HT-29 (cell line): ENCODE measurements around the gene PRKAR1B. TPM values are rescaled to one million over a fixed set of nuclear protein-coding genes. Genes with fewer than 3 reads are reported as not detected.

ENCODE experiments used
- DNase-seq: peaks from one replicate; pipeline ENCODE4 v3.0.0-alpha.2; 2015; ENCODE audit warnings: low spot score
- total RNA-seq: library from RNA; depleted of rRNA; stranded (reverse); fragments of >200 nt; shearing (Covaris generic); gene quantifications from 2 replicates; pipeline ENCODE4 v1.2.3, GENCODE V29; 2014; rRNA removed

The PRKAR1B gene
- 70.8 and 78.0 TPM in 2 replicates for total RNA-seq

DNA sequence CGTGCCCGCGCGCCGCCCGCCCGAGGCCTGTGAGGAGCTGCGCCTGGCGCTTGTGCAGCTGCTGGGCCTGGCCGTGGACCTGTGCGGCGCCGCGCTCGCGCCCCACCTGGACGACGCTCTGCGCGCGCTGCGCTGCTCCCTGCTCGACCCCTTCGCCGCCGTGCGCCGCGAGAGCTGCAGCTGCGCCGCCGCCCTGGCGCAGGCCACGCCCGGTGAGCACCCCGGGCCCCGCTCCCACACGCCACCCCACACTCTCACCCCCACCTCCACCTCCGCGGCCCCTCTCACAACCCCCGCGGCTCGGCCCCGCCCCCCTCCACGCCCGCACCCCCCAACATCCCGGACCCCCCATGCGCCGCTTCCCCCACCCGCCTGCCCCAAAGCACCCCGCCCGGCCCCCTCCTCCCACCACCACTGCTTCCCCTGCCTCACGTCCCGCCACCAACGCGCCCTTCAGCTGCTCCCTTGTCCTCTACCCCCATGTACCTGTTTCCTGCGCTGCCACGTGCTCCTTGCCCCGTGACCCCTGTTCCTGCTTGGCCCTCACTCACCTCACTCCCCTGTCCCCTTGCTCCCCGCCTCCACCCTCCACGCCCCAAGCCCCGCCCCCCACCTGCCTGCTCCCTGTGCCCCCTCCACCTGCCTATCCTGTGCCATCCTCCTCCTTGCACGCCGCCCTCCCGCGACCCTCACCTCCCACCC lies at the start of gene PRKAR1B:
TSS of gene PRKAR1B (minus strand) at position 178 of the 702 bp plus-strand sequence. CDS start 15,776 bp downstream, outside the sequence.
- DNase-seq, result peak; percentile 57

- DNase-seq, result no peak
Measured at GRCh38 chr7:776381-776780, 49.3 kb upstream of the PRKAR1B start.

DNA sequence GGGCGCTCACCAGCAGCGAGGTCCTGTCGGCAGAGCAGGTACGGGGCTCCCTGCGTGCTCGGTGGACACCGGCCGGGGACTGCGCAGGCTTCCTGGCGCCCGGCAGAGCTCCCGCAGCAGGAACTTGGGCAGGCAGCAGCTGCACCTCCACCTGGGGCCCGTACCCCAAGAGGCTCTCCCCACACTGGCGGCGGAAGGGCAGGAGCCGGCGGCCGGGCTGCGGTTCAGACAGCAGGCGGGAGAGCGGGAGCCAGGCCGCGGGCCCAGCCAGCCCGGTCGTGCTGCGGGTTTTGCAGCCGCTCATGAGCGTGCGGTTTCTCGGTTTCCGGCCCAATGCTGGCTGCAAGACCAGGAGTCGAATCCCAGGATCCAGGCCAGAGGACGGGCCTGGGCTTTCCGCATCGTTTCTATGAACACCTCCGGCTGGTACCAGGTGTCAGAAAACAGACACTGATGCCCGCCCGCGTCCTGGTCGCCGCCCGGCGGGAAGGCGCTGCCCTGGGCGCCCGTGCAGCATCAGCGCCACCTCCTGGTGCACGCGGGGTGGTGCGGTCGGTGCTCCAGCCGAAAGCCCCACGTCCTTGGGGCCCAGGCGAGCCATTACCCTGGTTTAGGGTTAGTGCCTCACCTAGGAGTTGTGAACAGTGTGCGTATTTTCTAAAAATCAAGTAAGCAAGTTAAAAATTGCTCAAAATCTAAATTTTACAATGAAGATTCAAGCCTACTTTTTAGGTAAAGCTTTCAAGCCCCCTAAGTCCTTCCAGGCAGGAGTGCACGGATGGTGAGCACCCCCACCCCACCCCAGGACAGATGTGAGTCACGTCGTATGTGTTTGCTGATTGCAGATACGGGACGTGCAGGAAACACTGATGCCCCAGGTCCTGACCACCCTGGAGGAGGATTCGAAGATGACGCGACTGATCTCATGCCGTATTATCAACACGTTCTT lies 47.4 kb upstream of the PRKAR1B start:
- DNase-seq, result peak; percentile 81

DNA sequence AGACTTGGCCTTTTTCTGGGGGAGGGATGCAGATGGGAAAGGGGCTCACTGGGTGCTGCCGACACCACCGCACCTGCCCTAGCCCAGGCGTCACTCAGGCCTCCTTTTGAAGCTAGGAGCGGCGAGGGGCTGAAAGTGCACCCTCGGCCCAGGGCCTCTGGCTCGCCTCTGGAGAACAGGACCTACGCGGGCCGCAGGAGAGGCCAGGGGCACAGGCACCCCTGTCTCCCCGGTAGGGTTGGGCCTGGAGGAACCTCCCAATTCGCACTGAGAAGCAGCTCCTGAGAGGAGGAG lies 46.5 kb upstream of the PRKAR1B start:
- no peak for DNase-seq

DNA sequence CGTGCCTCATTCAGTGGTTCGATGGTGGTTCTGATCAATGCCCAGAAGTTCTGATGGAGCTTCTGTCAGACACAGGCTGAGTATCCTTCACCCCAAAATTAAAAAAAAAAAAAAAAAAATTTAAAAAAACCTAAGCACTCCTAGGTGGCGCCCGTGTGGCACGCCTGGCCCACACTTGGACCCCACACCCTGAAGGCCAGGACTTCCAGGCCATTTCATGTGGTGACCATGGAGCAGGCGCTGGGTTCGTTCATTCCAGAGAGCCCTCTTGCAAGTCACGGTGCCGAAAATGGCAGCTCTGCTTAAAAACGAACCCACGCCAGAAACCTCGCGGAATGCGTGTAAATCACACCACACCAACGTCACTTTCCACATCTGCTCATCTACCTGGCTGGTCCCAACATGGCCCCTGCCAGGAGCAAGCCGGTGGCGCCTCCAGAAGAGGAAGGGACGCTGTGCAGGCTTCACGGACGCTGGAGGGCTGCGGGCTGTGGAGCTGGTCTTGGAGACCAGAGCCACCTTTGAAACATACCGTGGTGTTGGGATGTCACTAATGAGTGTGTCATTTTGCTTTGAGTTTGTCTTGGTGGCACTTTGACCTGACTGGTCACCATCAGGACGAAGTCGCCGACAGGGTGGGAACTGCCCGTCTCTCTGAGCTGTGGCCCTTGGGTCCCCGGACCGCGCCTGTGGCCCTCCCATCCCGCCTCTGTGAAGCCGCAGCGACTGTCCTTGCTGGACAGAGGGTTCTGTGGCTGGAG lies 46.0 kb upstream of the PRKAR1B start:
- no peak for DNase-seq

GRCh38 chr7:772392-772791 lies 45.3 kb upstream of the PRKAR1B start:
- DNase-seq, result no peak

GRCh38 chr7:772005-772294 lies 44.9 kb upstream of the PRKAR1B start:
- no peak for DNase-seq

GRCh38 chr7:771234-772004 lies 44.3 kb upstream of the PRKAR1B start:
- no peak for DNase-seq

GRCh38 chr7:770741-771166 lies 43.7 kb upstream of the PRKAR1B start:
- peak; percentile 8 for DNase-seq

DNA sequence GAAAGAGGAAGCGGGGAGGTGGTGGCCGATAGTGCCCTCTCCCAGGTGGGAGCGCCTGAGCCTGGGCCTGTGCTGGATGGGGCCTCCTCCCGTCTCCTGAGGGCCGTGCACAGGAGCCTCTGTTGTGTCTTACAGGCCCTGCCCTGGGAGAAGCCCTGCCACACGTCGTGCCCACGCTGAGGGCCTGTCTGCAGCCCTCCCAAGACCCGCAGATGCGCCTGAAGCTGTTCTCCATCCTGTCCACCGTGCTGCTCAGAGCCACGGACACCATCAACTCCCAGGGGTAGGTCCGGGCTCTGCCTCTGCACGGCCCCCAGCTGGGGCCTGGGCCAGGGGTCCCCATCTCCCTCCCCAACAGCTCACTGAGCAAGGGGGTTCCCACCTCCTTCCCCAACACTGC lies 43.3 kb upstream of the PRKAR1B start:
- DNase-seq, result no peak

GRCh38 chr7:768881-769504 lies 41.9 kb upstream of the PRKAR1B start:
- DNase-seq, result no peak

DNA sequence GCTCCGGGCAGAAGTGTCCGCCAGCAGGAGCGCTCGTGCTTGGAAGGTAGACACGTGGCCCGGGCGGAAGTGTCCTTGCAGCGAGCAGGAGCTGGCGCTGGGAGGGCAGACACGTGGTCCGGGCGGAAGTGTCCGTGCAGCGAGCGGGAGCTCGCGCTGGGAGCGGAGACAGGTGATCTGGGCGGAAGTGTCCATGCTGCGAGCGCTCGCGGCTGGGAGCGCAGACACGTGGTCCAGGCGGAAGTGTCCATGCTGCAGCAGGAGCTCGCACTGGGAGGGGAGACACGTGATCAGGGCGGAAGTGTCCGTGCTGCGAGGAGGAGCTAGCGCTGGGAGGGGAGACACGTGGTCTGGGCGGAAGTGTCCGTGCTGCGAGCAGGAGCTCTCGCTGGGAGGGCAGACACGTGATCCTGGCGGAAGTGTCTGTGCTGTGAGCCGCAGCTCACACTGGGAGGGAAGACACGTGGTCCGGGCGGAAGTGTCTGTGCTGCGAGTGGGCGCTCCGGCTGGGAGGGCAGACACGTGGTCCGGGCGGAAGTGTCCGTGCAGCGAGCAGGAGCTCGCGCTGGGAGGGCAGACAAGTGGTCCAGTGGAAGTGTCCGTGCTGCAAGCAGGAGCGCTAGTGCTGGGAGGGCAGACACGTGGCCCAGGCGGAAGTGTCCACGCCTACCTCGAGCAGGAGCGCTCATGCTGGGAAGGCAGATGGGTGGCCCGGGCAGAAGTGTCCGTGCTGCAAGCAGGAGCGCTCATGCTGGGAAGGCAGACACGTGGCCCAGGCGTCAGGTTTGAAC lies 41.1 kb upstream of the PRKAR1B start:
- no peak for DNase-seq

DNA sequence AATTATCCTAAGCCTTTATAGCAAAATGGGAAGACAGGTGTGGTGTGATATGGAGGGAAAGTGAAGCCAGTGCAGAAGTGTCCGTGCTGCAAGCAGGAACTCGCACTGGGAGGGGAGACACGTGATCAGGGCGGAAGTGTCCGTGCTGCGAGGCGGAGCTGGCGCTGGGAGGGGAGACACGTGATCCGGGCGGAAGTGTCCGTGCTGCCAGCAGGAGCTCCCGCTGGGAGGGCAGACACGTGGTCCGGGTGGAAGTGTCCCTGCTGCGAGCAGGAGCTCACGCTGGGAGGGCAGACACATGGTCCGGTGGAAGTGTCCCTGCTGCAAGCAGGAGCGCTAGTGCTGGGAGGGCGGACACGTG lies 40.5 kb upstream of the PRKAR1B start:
- no peak for DNase-seq

DNA sequence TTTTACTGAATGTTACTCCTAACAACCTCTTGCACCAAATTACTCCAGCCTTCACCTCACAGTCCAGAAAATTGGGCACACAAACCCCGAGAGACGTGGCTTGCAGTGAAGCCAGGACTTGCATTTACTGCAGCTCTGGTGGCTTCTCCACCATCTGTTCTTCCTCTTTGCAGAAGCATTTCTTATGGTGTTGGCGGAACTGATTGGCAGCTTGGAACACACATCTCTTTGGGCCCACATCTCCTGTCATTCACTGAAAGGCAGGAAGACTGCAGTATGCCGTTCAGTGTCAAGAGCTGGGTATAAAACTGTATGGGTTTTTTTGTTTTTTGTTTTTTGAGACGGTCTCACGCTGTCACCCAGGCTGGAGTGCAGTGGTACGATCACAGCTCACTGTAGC lies 38.3 kb upstream of the PRKAR1B start:
- no peak for DNase-seq

DNA sequence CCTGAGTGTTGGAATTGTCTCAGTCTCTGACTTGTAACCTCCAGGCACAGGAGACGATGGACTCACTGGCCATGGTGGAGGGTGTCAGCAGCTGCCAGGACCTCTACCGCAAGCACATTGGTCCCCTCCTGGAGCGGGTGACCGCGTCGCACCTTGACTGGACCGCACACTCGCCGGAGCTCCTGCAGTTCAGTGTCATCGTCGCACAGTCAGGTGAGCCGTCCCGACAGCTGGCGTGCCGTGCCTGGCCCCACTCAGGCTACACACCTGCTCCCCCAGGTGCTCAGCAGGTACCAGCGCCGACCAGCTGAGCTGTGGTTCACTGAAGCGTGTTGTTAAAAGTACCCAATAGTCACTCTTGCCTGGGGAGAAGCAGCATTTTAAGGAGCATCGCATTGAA lies 36.7 kb upstream of the PRKAR1B start:
- DNase-seq, result no peak

GRCh38 chr7:762885-763284 lies 35.8 kb upstream of the PRKAR1B start:
- no peak for DNase-seq

GRCh38 chr7:761631-762030 lies 34.5 kb upstream of the PRKAR1B start:
- DNase-seq, result no peak

DNA sequence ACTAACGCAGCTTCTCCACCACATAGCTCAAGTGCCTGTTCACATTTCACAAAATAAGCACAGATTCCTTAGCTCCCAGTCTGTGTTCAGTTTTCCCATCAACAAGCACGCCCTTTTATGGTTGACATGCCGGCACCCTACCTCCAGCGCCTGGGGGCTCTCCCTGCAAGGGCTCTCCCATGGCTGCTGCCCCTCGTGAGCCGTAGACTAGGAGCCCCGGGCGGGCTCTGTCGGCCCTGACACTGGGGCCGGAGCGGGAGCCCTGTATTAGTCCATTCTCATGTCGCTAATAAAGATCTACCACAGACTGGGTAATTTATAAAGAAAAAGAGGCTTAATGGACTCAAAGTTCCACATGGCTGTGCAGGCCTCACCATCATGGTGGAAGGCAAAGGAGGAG lies 34.0 kb upstream of the PRKAR1B start:
- no peak for DNase-seq

- no peak for DNase-seq
Measured at GRCh38 chr7:760006-760405, 32.9 kb upstream of the PRKAR1B start.

DNA sequence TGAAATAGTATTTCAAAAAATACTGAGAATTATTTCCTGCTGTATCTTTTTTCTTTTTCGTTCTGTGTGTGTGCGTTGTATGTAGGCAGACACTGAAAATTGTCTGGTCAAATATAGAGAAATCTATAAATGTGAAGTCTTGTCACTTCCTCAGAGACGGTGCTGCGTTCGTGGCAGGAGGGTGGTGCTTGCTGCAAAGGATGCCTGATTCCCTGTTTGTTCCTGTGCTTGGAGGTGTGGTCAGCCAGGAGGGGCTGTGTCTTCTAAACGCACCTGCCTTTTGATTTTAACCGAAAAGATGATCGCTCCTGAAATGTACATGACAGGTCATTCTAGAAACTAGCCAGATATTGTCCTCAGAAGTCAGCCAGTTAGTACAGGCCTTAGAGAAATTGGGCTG lies 32.5 kb upstream of the PRKAR1B start:
- DNase-seq, result no peak
